A549 (cell line): ENCODE results near the gene NFIX. TPM values are rescaled to one million over a fixed set of nuclear protein-coding genes. Genes with fewer than 3 reads are reported as not detected.

Experiments
- ATAC-seq, 2 experiments: fragments of 200-7000 bp in 1 of 2; fragments of >200 bp in 1 of 2; cut with Nextera tagmentation in 1 of 2; cut with Tn5 transposase in 1 of 2; 3 replicates each; pipeline versions ENCODE4 v1.8.0 to v1.9.1; 2018 to 2020; ENCODE audit warnings: mild to moderate bottlenecking in 1 of 2, moderate library complexity in 1 of 2
- CTCF ChIA-PET: fragments of 300-600 bp; sonication (Branson Sonifier 250); formaldehyde crosslinking; extraction: SDS; loops from one replicate; lab custom pipeline; 2021; ENCODE audit warnings: antibody characterized with exemption, inconsistent platforms; lab: Yijun Ruan, JAX
- POLR2A ChIA-PET: fragments of 350-600 bp; formaldehyde crosslinking; extraction: SDS; loops from one replicate; lab custom pipeline; 2021; ENCODE audit warnings: antibody characterized with exemption, inconsistent platforms; lab: Yijun Ruan, JAX
- DNase-seq, 2 experiments: peaks; one replicate each; pipeline versions ENCODE4 v3.0.0 to v3.0.0-alpha.2; 2011 to 2016; ENCODE audit warnings: low read depth in 1 of 2, low spot score in 1 of 2
- FAIRE-seq: peaks from 2 replicates; lab custom pipeline; 2011; peaks lifted over from hg19 to GRCh38; lab: Jason Lieb, UNC
- H3K27ac ChIP-seq, 2 experiments: fragments of >200 bp; sonication (Bioruptor Twin); formaldehyde crosslinking; 3 replicates each; pipeline ENCODE4 v1.5.1; 2016 to 2017
- H3K4me1 ChIP-seq: fragments of >200 bp; sonication (Bioruptor Twin); formaldehyde crosslinking; 3 replicates; pipeline ENCODE4 v1.6.1; 2016
- H3K4me2 ChIP-seq: fragments of >200 bp; sonication (Bioruptor Twin); formaldehyde crosslinking; 3 replicates; pipeline ENCODE4 v1.6.1; 2016
- H3K4me3 ChIP-seq: fragments of >200 bp; sonication (Bioruptor Twin); formaldehyde crosslinking; 3 replicates; pipeline ENCODE4 v1.5.1; 2016
- H3K9me3 ChIP-seq: fragments of >200 bp; sonication (Bioruptor Twin); formaldehyde crosslinking; 3 replicates; pipeline ENCODE4 v1.6.1; 2016
- BCL3 ChIP-seq: fragments of >200 bp; sonication (Bioruptor Twin); formaldehyde crosslinking; IDR thresholded peaks from 3 replicates; pipeline ENCODE4 v1.6.1; 2016
- CBX8 ChIP-seq: fragments of 200-600 bp; sonication (generic); IDR thresholded peaks from 2 replicates; pipeline ENCODE4 v1.6.1; 2016
- CEBPB ChIP-seq, 2 experiments: fragments of >200 bp in 1 of 2; sonication (Bioruptor Twin) in 1 of 2; formaldehyde crosslinking in 1 of 2; IDR thresholded peaks; 2 replicates each; pipeline ENCODE4 v1.6.1; 2012 to 2016
- CHD4 ChIP-seq: fragments of 200-600 bp; sonication (generic); IDR thresholded peaks from 2 replicates; pipeline ENCODE4 v1.6.1; 2016; ENCODE audit warnings: antibody characterized with exemption, mild to moderate bottlenecking, borderline replicate concordance
- EHMT2 ChIP-seq: fragments of 200-600 bp; sonication (generic); IDR thresholded peaks from 2 replicates; pipeline ENCODE4 v1.6.1; 2016; ENCODE audit warnings: antibody characterized with exemption, low read depth, mild to moderate bottlenecking, moderate library complexity
- ESRRA ChIP-seq: fragments of 150-350 bp; IDR thresholded peaks from 2 replicates; pipeline ENCODE4 v1.6.1; 2014; ENCODE audit warnings: mild to moderate bottlenecking, low read length, borderline replicate concordance
- GATA3 ChIP-seq: IDR thresholded peaks from 2 replicates; pipeline ENCODE4 v1.6.1; 2012; ENCODE audit warnings: borderline replicate concordance
- HOXB5 ChIP-seq: fragments of 250-450 bp; sonication (Bioruptor Pico); IDR thresholded peaks from 2 replicates; pipeline ENCODE4 v1.5.0; 2020; ENCODE audit warnings: mild to moderate bottlenecking, moderate library complexity
- JUN ChIP-seq, 2 experiments: fragments of >200 bp; sonication (Bioruptor Twin); formaldehyde crosslinking; IDR thresholded peaks; 2 replicates in 1 of 2; 3 replicates in 1 of 2; pipeline ENCODE4 v1.6.1; 2016 to 2017
- JUNB ChIP-seq: fragments of >200 bp; sonication (Bioruptor Twin); formaldehyde crosslinking; IDR thresholded peaks from 2 replicates; pipeline ENCODE4 v1.6.1; 2016
- MAZ ChIP-seq: fragments of 150-350 bp; IDR thresholded peaks from 2 replicates; pipeline ENCODE4 v1.6.1; 2014; ENCODE audit warnings: antibody characterized with exemption, low read depth, low read length, borderline replicate concordance
- NPAS2 ChIP-seq: fragments of 250-450 bp; sonication (Bioruptor Pico); IDR thresholded peaks from 2 replicates; pipeline ENCODE4 v1.8.0; 2022; ENCODE audit warnings: mild to moderate bottlenecking, moderate library complexity, borderline replicate concordance
- PBX3 ChIP-seq: IDR thresholded peaks from 2 replicates; pipeline ENCODE4 v1.6.1; 2012
- POLR2A ChIP-seq: IDR thresholded peaks from 2 replicates; pipeline ENCODE4 v1.6.1; 2012; ENCODE audit warnings: mild to moderate bottlenecking, low read length
- RAD21 ChIP-seq, 2 experiments: fragments of >200 bp in 1 of 2; sonication (Bioruptor Twin) in 1 of 2; formaldehyde crosslinking in 1 of 2; IDR thresholded peaks in 1 of 2; conservative IDR thresholded peaks in 1 of 2; 2 replicates in 1 of 2; 3 replicates in 1 of 2; pipeline ENCODE4 v1.6.1; 2012 to 2018; ENCODE audit warnings: inconsistent platforms in 1 of 2
- RNF2 ChIP-seq: fragments of 200-600 bp; sonication (generic); IDR thresholded peaks from 2 replicates; pipeline ENCODE4 v1.6.1; 2016; ENCODE audit warnings: low read depth, mild to moderate bottlenecking, antibody characterized with exemption, moderate library complexity, borderline replicate concordance
- SMC3 ChIP-seq: fragments of >200 bp; sonication (Bioruptor Twin); formaldehyde crosslinking; IDR thresholded peaks from 3 replicates; pipeline ENCODE4 v1.6.1; 2018; ENCODE audit warnings: inconsistent platforms
- ZSCAN20 ChIP-seq: fragments of 250-450 bp; sonication (Bioruptor Pico); IDR thresholded peaks from 2 replicates; pipeline ENCODE4 v1.8.0; 2022; ENCODE audit warnings: mild to moderate bottlenecking, moderate library complexity
- WGBS: methylation state at CpG from one replicate; pipeline ENCODE4 v1.1.6; 2017; ENCODE audit errors: missing lambda C conversion rate; 5-methylcytosine and 5-hydroxymethylcytosine counted together
- polyA plus RNA-seq, 4 experiments: library from polyadenylated mRNA; depleted of rRNA in 3 of 4; stranded (reverse); fragments of >200 nt; fragmentation: RNase III in 1 of 4; extraction: RNeasy Plus Mini Kit Qiagen cat#74134 plus additional on column Dnase treatment in 1 of 4; gene quantifications; 2 replicates in 3 of 4; 3 replicates in 1 of 4; pipeline ENCODE4 v1.2.3, GENCODE V29; 2011 to 2017
- TF ChIP-seq, protein P1 (sequence below): fragments of >200 bp; sonication (Bioruptor Twin); formaldehyde crosslinking; IDR thresholded peaks from 2 replicates; pipeline ENCODE4 v1.6.1; 2016
- TF ChIP-seq, protein P2 (sequence below): fragments of >200 bp; sonication (Bioruptor Twin); formaldehyde crosslinking; IDR thresholded peaks from 3 replicates; pipeline ENCODE4 v1.5.1; 2016

NFIX gene
- polyA plus RNA-seq, 2 of the 4 experiments (the other 2 are of a cell fraction) = 0.52 to 3.0 TPM

DNA sequence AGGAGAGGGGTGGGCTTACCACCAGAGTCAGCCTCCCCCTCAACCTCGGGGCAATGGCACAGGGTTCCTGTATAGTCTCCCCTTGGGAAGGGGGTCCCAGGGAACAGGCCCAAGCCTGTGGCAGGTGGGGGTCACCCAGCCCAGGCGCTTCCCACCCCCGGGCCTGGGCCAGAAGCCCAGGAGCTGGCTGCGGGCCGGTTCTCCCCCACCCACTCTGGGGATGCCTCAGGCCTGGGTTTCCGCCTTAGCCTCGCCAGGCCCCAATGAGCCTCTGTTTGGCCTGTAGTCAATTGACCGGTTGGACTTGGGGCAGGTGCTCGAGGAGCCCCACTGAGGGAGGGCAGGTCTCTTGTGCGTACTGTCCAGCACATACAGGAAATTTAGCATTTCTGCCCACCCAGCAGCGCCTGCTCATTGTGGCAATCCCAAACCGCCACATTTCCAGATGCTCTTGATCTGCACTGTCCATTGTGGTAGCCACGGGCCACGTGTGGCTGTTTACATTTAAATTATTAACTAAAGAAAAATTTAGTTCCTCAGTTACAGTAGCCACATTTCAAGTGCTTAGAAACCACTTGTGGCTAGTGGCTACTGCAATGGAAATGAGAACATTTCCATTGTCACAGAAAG, 97.4 kb downstream of the NFIX start:
- Histone ChIP-seq H3K9me3 (no peaks in the 10 kb centered on the region), H3K4me3 (no peak overlapping the region), H3K4me2 (no peak overlapping the region), H3K4me1 (peaks cover 57% of the 10 kb centered on the region), H3K27ac (peak overlapping the region in 1 of 2 experiments; percentile 79; a peak in 3 of 6 replicates)
- ChIA-PET POLR2A (interaction anchor here (1.6 kb wide), 1 partner anchor 31 kb away, joined by 9 read pairs; no protein-coding TSS in a partner anchor), CTCF (interaction anchor here (0.9 to 9.1 kb wide), 18 partner anchors 9 to 126 kb away, joined by 3 to 309 read pairs (median 16); partner anchors contain the start of genes DAND5 and NACC1)
- FAIRE-seq (no peak), ATAC-seq (no peak), DNase-seq (no peak)
- TF ChIP-seq ZSCAN20 (CRISPR knock-in tag) = no peak
- no peak for TF ChIP-seq JUNB
- TF ChIP-seq, protein P1, sequence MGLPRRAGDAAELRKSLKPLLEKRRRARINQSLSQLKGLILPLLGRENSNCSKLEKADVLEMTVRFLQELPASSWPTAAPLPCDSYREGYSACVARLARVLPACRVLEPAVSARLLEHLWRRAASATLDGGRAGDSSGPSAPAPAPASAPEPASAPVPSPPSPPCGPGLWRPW = no peak
- TF ChIP-seq RNF2 = no peak
- no peak for TF ChIP-seq NPAS2 (CRISPR knock-in tag)
- no peak for TF ChIP-seq SMC3
- TF ChIP-seq POLR2A = no peak
- no peak for TF ChIP-seq ESRRA
- no peak for TF ChIP-seq HOXB5
- TF ChIP-seq CEBPB (IDR thresholded peaks at IDR 0.05) = no peak
- no peak for TF ChIP-seq JUN (IDR thresholded peaks at IDR 0.05)
- no peak for TF ChIP-seq GATA3
- TF ChIP-seq PBX3 = no peak
- WGBS = 77% methylated on average over 8 of the region's 14 CpGs

GRCh38 chr19:13093407-13094105, 98.3 kb downstream of the NFIX start:
- ChIA-PET POLR2A (interaction anchor here (0.5 to 0.7 kb wide), 2 partner anchors 32 to 111 kb away, joined by 3 to 9 read pairs; no protein-coding TSS in a partner anchor), CTCF (interaction anchor here (0.6 to 9.1 kb wide), 49 partner anchors 10 to 328 kb away, joined by 3 to 309 read pairs (median 5); partner anchors contain the start of genes DAND5, IER2, NACC1 and STX10)
- 21% methylated on average over 4 of the region's 12 CpGs for WGBS
- Histone ChIP-seq H3K4me3 (no peak overlapping the region), H3K4me2 (peak overlapping the region; percentile 36; the same call in 2 of the 3 replicates), H3K4me1 (peaks cover 57% of the 10 kb centered on the region), H3K9me3 (no peaks in the 10 kb centered on the region), H3K27ac (peak overlapping the region in 1 of 2 experiments; percentile 79; a peak in 3 of 6 replicates)
- TF ChIP-seq ZSCAN20 (CRISPR knock-in tag) = no peak
- TF ChIP-seq BCL3 = no peak
- TF ChIP-seq, protein P2, sequence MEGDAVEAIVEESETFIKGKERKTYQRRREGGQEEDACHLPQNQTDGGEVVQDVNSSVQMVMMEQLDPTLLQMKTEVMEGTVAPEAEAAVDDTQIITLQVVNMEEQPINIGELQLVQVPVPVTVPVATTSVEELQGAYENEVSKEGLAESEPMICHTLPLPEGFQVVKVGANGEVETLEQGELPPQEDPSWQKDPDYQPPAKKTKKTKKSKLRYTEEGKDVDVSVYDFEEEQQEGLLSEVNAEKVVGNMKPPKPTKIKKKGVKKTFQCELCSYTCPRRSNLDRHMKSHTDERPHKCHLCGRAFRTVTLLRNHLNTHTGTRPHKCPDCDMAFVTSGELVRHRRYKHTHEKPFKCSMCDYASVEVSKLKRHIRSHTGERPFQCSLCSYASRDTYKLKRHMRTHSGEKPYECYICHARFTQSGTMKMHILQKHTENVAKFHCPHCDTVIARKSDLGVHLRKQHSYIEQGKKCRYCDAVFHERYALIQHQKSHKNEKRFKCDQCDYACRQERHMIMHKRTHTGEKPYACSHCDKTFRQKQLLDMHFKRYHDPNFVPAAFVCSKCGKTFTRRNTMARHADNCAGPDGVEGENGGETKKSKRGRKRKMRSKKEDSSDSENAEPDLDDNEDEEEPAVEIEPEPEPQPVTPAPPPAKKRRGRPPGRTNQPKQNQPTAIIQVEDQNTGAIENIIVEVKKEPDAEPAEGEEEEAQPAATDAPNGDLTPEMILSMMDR = peak; percentile 81
- TF ChIP-seq RAD21 (conservative IDR thresholded peaks at IDR 0.05 in 1 of 2, IDR thresholded peaks at IDR 0.05 in 1 of 2) = peak; percentile 89 to 94
- TF ChIP-seq CHD4 = no peak
- TF ChIP-seq CBX8 = no peak
- TF ChIP-seq MAZ = no peak
- TF ChIP-seq SMC3 = peak; percentile 84
- TF ChIP-seq EHMT2 = no peak
- ATAC-seq (peak; percentile 72 to 87), DNase-seq (peak; percentile 76 to 86), FAIRE-seq (no peak)
